Measurements from ENCODE around the gene MMP24.

DNA sequence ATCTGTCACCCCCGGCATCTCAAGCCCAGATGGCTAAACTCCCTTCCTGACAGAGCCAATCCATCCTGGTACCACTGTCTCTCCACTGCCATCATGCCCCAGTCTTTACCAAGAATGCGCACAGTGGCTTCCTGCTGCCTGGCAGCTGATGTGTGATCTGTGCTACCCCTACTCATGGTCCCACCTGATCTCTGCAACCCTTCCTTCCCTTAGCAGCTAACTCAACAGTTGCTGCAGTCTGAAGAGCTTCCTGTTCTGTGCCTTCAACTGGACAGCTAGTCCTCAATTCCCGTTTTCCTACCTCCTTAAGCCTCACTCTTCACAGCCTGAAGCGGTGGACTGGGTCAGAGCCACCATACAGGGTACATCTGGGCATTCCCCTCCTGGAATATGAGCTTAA, 73.3 kb downstream of the MMP24 start:
- TF ChIP-seq, protein P1, sequence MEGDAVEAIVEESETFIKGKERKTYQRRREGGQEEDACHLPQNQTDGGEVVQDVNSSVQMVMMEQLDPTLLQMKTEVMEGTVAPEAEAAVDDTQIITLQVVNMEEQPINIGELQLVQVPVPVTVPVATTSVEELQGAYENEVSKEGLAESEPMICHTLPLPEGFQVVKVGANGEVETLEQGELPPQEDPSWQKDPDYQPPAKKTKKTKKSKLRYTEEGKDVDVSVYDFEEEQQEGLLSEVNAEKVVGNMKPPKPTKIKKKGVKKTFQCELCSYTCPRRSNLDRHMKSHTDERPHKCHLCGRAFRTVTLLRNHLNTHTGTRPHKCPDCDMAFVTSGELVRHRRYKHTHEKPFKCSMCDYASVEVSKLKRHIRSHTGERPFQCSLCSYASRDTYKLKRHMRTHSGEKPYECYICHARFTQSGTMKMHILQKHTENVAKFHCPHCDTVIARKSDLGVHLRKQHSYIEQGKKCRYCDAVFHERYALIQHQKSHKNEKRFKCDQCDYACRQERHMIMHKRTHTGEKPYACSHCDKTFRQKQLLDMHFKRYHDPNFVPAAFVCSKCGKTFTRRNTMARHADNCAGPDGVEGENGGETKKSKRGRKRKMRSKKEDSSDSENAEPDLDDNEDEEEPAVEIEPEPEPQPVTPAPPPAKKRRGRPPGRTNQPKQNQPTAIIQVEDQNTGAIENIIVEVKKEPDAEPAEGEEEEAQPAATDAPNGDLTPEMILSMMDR (IDR thresholded peaks at IDR 0.05) = no peak
- no peak for TF ChIP-seq POLR2A (IDR thresholded peaks at IDR 0.05)

Data from uterus (tissue), 2 donors.